ENCODE results near the gene SCAMP4.

GRCh38 chr19:1952635-1953034 is 47.4 kb downstream of the SCAMP4 start:
- TF ChIP-seq, protein P1, sequence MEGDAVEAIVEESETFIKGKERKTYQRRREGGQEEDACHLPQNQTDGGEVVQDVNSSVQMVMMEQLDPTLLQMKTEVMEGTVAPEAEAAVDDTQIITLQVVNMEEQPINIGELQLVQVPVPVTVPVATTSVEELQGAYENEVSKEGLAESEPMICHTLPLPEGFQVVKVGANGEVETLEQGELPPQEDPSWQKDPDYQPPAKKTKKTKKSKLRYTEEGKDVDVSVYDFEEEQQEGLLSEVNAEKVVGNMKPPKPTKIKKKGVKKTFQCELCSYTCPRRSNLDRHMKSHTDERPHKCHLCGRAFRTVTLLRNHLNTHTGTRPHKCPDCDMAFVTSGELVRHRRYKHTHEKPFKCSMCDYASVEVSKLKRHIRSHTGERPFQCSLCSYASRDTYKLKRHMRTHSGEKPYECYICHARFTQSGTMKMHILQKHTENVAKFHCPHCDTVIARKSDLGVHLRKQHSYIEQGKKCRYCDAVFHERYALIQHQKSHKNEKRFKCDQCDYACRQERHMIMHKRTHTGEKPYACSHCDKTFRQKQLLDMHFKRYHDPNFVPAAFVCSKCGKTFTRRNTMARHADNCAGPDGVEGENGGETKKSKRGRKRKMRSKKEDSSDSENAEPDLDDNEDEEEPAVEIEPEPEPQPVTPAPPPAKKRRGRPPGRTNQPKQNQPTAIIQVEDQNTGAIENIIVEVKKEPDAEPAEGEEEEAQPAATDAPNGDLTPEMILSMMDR (IDR thresholded peaks at IDR 0.05): no peak
- no peak for TF ChIP-seq POLR2A (IDR thresholded peaks at IDR 0.05; ENCODE audit: low read depth)
- no peak for TF ChIP-seq POLR2AphosphoS5 (IDR thresholded peaks at IDR 0.05)

All from esophagus muscularis mucosa (tissue), 3 donors.